Germinal center (tissue), 1 donor: ENCODE results near the gene SART3.
"Not testable (repeated sequence)": the region's sequence is repeated elsewhere in the genome, so short reads cannot be mapped to it uniquely, and the experiment has no call there.

Source experiments
- DNase-seq: peaks from one replicate; pipeline ENCODE4 v3.0.0; 2012; ENCODE audit warnings: mixed read lengths, low spot score

Gene SART3

DNA sequence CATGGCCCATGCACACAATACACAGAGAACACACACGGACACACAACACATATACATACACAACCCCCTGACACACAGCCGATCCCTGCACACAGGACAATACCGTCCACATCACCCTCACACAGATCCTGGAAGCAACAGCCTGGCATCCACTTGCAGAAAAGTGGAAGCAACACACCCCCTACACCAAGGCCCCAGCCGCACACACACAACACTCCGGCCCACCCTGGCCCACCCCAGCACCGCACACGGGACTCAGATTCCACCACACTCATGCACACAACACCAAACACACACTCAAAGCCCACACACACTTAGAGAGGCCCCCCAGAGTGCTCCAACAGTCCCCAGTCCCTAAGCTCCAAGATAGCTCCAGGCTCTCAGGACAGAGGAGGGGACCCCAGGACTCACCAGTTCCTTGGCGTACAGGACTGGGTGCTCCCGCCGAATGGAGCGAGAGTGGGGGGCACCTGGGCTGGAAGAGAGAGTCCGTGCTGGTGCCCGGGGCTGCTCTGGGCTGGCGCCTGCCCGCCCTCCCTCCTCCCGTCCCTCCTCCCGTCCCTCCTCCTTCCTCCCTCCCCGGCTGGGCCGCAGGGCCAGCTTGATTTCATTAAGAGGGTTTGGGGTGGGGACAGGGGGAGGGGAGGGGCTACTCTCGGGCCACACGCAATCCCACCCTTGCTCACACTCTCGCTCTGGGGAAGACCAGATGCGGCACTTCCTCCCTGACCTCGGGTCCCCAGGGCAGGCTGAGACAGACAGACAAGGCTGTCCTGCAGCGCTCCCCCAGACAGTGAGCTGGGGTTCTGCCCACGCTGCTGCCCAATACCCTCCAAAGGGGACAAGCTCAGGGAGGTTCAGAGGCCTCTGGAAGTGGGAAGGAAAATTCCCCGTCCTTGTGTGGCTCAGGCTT is 36.8 kb upstream of the SART3 start, which contains the start of gene TMEM119:
Gene TMEM119 (minus strand): TSS at position 526 of the 913 bp plus-strand sequence. CDS start 5,701 bp downstream, outside the sequence.
- no peak for DNase-seq

DNA sequence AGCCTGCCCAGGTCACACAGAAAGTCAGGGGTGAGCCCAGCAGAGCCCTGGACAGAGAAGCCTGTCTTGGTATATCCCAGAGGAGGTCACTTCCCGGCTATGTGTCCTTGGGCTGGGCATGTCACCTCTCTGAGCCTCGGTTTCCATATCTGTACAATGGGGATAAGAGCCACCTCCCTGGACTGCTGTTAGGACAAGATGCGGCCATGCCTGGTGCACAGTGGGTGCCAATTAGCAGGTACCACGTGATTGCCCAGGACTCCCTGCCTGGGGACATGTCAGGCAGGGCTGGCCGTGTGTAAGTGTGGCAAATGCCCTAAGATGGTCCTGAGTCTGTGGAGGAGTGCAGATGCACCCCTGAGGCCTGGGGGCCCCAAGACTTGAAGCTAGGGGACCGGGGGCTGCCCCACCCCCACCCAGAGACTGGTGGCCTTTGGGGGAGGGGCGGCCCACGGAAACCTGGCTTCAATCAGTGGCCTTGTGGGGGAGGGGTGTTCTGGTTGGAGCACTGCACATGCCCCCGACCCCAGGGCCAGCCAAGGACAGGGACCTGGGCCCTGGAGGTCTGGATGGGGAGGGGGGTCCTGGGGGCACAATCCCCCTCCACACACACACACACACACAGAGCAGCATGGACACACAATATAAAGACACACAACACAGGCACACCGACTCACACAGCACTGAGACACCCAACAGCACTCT is 36.0 kb upstream of the SART3 start:
- DNase-seq, result no peak

DNA sequence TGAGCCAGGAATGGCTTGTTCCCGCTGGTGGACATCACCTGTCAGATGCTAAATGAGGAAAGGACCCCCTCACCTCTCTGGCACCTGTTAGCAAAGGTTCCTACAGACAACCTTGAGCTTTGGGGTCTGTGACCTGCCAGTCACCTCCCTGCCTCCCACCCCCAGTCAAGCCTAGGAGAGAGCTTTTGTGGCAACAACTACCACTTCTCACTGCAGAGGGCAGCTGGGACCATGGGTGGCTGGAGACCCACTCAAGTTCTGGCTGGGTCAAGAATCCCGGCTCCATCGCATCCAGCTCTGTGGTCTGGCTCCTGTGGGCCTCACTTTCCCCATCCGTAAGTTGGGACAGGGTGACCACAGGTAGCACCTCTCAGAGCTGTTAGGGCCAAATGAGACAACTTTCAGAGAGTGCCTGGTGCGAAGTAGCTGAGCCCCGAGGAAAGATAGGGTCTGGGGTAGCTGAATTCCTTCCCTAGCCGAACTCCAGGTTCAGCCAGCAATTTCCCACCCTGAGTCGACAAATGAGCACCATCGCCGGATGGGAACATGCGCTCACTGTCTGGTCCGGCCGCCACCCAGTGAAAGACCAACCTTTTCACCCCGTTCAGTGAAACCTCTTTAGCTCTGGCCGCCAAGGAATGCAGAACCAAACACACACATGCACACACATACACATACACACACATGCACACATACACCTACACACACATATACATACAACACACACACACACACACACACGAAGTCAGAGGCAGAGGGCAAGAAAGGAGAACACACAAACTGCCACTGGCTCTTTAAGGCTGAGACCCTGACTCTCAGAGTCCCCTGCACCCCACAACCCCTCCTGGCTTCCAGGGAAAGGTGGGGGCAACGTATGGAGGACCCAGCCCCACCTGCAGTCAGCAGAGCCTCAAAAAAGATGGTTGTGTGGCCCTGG is 35.0 kb upstream of the SART3 start:
- DNase-seq, result no peak

DNA sequence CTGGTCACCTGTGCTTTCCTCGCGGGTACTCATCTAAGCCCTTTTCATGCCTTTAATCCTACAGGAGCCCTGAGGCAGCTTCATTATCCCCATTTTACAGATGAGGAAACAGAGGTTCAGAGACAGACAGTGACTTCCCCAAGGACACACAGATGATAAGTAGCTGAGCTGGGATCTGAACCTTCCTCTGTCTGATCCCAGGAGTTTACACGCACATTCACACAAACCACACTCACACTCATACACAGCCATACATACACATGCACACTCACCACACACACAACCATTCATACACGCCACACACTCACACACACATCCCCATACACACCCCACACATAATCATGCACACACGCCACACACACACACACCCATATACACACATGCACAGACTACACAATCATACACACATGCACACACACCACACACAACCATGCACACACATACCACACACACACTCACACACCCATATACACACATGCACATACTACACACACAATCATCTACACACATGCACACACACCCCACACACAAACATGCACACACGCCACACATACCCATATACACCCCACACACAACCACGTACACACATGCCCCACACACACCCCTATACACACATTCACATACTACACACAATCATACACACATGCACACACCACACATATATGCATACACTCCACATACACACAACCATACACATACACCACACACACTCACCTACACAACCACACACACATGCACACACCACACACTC is 34.2 kb upstream of the SART3 start:
- DNase-seq, result no peak

DNA sequence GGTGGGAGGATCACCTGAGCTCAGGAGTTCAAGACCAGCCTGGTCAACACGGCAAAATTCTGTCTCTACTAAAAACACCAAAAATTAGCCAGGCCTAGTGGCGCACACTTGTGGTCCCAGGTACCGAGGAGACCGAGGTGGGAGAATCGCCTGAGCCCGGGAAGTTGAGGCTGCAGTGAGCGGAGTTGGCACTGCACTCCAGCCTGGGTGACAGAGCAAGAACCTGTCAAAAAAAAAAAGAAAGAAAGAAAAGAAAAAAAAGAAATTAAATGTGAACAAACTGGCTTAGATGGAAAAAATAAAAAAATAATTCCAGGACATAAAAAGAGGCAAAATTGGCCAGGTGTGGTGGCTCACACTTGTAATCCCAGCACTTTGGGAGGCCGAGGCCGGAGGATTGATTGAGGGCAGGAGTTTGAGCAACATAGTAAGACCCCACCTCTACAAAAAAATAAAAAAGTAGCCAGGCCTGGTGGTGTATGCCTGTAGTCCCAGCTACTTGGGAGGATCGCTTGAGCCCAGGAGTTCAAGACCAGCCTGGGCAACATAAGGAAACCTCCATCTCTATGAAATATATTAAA is 33.4 kb upstream of the SART3 start:
- no peak for DNase-seq

DNA sequence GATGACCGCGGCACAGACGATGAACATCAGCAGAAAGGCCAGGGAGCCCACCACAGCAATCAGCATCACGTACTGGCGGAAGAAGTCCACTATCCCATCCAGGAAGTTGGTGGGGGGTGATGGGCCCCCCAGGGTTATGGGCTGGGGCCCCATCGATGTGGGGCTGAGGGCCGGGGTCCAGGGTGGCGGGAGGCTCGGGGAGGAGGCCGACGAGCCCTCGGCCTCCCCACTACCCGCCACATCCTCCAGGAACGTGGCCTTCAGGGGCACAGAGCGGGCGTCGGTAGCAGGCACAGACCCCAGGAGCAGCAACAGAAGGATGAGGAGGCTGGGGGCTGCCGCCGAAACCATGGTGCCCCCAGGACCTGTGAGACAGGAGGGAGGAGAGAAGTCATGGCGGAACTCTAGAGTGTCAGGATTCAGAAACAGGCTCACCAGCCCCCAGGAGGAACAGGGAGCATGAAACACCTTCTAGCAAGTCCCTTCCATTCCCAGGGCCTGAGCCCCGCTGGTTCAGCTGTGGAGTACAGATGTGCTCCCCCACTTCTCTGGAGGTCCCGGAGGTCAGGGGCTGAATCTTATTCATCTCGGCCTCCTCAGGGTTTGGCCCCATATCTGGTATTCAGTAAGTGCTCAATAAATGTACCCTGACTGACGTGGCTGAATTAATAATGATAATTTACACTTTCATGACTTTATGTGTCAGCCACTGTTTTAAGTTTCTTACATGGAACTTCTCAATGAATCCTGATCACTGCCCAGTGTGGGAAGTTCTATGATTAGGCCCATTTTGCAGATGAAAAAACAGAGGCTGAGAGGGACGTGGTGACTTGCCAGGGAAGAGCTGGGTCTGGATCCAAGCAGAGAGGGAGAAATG is 31.3 kb upstream of the SART3 start:
- no peak for DNase-seq

DNA sequence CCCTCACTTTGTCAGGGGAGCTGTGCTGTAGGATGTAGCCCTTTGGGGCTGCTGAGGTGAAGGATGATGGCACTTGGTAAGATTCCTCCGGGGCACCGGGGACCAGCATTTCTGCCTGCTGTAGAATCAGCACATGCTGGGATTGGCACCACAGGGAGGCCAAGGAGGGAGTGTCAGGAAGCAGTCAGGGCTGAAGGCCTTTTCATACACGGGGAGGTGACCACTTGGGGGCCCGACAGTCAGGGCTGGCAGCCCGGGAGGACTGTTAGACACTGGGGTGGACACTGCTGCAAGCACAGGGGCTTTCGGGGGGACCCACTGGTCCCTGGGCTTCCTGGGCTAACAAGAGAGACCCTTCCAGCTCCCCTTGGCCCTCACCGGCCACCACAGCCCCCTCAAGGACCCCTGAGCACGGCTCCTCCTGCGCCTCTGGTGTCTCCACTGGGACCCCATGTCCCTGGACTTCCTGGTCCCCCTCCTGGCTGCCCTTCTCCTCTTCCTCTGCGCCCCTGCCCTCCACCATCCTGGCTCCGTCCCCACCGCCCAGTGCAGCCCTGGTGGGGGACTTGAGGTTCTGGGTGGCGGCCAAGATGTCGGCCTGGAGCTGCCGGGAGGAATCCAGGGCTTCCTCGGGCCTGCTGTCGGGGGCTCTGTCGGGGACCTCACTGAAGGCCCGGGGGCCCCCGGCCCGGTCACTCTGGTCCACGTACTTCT is 30.5 kb upstream of the SART3 start:
- DNase-seq, result no peak

DNA sequence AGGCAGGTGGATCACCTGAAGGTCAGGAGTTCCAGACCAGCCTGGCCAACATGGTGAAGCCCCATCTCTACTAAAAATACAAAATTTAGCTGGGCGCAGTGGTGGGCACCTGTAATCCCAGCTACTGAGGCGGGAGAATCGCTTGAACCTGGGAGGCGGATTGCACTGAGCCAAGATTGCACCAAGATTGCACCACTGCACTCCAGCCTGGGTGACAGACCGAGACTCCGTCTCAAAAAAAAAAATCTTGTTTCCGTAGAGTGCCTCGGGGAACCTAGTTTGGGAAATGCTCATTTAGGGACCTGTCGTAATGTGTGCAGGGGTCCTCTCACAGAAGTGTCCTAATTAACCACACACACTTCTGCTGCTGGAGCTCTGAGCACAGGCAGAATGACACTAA is 29.5 kb upstream of the SART3 start:
- not testable (repeated sequence) for DNase-seq

DNA sequence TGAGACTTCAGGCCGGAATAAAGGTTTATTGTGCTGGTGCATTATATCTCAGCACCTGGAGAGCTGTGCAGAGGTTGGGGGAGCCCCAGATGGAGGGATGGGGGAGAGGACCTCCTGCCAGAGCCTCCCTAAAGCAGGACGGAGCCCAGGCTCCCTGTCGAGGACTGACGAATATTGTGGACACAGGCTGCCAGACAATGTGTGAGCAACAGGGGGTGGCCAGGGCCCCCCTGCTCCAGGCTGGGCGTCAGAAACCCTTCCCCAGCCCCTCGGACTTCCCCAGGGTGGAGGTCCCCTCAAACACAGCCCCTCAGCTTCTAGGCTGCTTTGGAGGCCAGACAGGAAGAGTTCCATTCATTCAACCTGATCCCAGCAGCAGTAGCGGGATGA is 28.9 kb upstream of the SART3 start:
- no peak for DNase-seq

DNA sequence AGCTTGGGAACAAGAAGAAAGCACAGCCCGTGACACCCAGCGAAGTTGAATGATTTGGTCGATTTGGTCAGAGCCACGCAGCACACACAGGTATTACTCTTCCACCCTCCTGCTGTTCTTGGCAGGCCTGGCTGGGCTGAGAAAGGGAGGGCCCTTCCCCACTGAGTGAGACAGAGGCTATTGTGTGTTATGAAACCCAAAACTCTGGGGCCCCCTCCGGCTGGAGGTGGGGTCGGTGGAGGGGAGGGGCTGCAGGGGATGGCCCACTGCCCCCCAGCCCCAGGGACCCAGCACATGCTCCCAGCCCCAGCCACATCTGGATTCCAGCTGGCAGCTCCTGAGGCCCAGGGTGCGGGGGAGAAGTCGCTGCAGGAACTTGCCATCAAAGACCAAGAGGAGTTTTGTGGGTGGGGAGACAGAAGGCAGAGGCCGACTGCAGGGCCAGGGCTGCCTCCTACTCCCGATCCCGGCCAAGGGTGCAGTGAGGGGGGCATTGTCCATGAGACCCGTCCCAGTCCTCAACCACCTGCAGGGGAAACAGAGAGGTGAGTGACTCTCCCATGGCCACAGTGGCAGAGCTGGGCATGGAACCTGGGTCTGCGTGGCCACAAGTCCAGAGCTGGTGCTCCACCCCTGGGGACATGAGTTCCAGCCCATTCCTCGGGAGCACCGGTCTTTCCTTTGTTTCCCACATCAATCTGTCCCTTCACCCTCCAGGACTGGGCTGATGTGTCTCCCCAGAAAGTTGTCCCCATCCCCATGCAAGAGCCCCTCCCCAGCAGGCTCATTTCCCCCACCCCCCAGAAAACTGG is 28.3 kb upstream of the SART3 start:
- no peak for DNase-seq

DNA sequence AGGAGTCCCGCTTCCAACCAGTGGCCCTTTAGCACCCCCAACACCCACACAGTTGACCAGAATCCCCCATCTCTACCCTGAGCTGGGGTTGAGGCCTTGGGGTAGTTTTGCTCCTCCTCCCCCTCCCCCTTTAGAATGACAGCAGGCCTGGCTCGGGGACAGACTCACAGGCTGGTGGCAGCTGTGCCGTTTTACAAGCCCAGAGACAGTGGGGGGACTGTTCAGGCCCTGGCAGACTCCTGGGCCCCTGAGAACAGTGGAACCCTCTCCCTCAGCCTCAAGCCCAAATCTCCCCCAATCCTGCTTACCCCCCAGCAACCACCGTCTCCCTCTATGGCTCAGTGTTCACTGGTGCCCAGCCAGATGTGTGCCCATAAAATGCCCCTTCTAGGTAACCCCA is 26.9 kb upstream of the SART3 start:
- DNase-seq, result no peak

DNA sequence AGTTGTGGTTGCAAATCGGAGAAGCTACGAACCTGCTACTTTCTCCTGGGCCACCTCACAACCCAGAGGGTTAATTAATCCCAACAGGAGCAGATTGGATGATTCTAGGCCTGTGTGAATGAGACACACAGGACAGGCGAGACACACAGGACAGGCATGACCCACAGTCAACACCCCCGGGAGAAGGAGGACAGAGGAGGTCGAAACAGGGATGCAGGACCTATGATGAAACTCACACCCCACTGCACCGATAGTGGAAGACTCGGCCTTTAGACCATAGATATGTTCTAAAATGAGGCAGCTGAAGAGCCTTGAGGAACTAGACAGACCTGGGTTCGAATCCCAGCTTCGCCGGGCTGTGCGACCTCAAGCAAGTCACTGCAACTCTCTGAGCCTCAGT is 25.3 kb upstream of the SART3 start:
- DNase-seq, result no peak

DNA sequence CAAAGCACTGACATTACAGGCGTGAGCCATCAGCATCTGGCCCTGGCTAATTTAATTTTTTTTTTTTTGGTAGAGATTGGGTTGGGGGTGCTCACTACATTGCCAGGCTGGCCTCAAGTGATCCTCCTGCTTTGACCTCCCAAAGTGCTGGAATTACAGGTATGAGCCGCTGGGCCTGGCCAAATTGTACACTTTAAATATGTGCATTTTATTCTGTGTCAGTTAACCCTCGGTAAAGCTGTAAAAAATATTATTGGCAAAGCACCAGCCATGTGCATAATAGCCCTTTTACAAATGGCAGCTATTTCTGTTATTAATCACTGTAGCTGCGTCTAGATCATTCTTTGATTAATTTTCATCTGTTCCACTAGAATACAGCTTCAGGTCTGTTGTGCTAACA is 24.9 kb upstream of the SART3 start:
- no peak for DNase-seq

DNA sequence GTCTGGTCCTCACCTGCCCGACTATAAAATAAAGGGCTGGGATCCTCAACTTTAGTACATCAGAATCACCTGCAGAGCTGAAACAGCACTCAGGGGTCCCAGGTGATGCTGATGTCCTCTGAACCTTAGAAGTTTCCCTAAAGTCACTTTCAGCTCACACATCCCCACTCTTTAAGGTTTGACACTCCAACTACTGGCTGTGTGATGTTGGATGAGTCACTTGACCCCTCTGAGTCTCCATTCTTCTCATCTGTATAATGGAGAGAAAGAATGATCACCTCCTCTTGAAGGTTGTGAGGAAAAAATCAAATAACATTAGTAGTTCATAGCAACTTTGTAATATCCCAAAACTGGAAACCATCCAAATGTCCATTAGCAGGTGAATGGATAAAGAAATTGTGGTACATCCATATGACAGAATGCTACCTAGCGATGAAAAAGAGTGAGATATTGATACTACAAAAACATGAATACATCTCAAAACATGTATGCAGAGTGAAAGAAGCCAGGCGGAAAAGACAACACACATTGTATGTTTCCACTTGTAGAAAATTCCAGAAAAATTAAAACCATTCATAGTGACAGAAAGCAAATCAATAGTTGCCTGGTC is 23.6 kb upstream of the SART3 start:
- DNase-seq, result no peak

DNA sequence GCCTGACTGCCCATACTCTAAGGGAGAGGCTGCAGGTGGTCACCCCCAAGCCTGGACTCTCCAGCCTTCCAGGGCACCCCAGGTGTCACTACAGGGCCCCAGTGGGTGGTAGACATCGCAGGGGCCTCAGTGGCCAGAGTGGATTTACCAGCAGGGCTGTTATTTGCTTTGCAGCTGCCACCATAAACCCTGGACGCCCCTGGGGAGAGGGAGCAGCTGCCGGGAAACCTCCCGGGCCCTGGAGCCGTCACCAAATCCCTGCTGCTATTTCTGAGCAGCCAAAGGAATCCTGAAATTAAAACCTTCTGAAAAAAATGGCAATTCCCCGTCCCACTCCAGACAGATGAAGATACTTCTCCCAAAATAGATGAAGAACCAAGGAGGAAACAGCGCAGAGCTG is 23.0 kb upstream of the SART3 start:
- no peak for DNase-seq

DNA sequence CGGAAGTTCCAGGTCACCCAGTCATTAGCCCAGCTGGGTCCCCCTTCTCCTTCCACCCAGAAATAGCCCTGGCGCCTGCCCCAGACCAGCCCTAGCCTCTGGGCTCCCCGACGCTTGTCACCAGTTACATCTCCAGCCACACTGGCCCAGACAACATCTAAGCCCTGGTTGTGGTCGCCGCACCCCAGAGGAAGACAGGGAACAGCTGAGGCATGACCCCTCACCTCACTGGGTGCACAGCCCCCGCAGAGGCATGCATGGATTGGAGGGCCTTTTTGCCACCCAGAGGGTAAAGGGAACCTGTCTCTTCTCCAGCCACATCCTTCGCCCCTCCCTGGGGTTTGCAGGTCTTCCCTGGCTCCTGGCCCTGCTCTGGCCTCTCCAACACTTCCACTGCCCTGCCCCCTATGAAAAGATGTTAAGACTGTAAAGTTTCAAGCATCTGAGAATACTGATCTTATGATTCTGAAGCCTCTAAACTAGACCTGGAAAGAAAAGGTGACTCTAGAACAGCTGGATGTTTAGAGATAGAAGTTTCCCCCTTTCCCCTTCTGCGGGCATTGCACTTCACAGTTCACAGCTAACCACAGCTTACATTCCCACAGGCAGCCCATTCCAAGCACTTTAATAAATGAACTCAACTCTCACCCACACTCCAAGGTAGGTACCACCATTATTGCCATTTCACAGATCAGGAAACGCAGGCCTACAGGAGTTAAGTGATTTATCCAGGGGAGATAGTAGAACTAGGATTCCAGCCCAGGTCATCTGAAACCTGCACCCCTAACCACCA is 22.2 kb upstream of the SART3 start:
- DNase-seq, result no peak

DNA sequence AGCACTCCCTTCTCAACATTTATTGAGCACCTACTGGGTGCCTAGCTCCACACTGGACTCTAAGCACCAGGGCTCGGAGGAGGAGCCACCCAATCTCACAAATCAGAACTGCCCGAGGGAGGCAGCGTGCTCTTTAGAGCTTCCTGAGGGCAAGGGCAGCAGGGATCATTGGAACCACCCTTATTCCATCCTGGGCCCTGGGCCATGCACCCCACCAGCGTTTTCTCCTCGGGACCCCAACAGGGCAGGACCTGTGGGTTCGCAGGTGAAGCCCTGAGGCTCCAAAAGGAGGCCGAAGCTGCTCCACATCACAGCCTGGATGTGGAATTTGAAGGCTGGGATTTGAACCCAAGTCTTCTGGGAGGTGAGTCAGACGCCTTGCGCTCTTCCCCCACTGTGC is 21.5 kb upstream of the SART3 start:
- no peak for DNase-seq
